Activated effector memory CD4-positive, alpha-beta T cell treated with Interleukin-2 at 50 U/mL for 16 hours (primary cell): ENCODE results near the gene PLCH2.

ENCODE experiments used
- DNase-seq: peaks from one replicate; pipeline ENCODE4 v3.0.0-alpha.2; 2020

The PLCH2 gene

DNA sequence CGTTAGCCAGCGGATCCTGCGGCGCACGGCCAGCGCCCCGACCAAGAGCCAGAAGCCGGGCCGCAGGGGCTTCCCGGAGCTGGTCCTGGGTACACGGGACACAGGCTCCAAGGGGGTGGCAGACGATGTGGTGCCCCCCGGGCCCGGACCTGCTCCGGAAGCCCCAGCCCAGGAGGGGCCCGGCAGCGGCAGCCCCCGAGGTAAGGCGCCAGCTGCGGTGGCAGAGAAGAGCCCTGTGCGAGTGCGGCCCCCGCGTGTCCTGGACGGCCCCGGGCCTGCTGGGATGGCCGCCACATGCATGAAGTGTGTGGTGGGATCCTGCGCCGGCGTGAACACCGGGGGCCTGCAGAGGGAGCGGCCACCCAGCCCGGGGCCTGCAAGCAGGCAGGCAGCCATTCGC lies 26.1 kb downstream of the PLCH2 start:
- DNase-seq = no peak

DNA sequence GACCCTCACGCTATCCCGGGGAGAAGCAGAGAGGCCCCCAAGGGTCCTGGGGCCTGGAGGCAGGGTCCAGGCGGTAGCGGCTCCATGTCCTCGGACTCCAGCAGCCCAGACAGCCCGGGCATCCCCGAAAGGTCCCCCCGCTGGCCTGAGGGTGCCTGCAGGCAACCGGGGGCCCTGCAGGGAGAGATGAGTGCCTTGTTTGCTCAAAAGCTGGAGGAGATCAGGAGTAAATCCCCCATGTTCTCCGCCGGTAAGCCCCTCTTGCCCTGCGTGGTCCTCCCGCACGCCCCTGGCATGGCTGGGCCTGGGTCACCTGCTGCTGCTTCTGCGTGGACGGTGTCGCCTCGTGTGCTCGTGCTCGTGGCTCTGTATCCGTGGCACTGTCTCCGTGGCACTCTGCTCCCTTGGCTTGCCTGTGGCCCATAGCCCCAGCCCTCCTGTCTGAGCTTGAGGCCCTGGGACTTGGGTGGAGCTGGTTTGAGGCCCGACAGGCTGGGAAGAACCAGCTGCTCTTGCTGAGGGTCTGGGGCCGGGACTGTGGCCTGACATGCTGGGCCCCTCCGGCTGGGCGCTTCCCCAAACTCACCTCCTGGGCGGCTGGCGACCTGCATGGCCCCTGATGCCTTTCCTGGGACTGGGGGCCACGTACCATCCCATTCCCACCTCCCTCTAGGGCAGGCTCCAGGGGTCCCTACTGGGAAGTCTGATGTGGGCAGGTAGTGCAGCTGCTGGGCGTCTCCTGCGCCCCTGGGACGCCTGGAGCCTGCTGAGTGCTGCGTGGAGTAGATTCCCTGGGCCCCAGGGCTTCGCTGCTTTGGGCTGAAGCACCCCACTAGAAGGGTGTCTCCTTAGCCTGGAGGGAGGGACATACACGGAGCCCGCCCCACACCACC lies 26.8 kb downstream of the PLCH2 start:
- no peak for DNase-seq

GRCh38 chr1:2503554-2504224 lies 27.6 kb downstream of the PLCH2 start:
- no peak for DNase-seq

GRCh38 chr1:2504225-2504948 lies 28.3 kb downstream of the PLCH2 start:
- no peak for DNase-seq

- DNase-seq = no peak
Observed at GRCh38 chr1:2504949-2505272, 28.8 kb downstream of the PLCH2 start.

DNA sequence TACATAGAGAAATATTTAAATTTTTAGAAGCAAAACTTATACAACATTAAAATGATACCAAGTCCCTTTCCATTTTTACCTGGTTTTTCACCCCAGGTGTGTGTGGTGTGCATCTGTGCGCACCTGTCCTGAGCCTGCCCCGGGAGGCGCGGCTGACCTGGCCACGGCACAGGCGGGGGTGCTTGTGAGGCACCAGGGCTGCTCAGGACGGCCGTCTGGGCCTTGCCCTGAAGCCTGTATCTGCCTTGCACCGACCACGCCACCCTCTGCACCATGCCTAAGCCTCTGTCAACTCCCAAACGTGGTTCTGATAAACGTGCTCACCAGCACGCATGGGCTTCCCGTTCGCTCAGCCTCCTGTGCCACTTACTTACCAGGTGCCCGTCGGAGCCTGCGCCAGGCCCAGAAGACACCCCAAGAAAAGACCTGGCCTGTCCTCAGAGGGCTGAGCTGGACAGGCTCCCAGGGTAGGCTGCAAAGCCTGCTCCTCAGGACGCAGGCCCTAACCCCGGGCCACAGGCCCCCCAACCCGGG lies 29.4 kb downstream of the PLCH2 start:
- no peak for DNase-seq

DNA sequence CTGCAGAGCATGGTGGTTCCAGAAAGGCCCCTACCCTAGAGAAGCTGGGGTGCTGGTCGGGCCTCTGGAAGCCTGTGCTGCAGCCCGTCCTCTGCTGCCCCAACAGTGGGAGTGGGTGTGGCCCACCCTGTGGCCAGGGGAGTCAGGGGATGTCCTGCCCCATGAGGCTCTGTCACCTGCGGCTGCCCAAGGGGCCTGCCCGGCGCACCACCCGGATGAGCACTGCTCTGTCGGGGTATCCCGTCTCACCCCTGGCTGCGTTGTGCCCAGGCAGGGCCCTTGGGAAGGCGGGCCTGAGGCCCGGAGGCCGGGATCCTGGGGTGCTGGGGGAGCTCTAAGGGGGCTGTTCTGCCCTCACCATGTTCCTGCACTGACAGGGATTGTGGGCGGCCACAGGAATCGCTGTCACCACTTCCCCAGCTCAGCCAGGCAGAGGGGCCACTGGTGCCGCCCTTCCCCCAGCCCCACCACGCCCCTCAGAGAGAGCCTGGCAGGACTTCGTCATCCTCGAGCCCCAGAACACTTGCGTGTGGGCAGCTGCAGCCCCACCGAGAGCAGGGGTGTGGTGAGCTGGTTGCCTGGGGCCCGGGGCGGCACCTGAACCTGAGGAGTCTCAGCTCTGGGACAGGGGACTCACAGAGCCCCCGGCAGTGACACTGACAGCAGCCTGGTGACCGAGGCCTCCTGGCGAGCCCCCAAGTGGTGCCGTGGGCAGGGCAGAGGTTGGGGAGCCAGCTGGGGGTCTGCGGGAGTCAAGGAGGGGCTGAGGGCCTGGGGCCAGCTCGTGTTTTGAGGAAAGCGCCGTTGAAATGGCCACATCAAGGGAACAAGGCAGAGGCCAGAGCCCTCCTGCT lies 30.1 kb downstream of the PLCH2 start:
- no peak for DNase-seq

- DNase-seq = no peak
Observed at GRCh38 chr1:2506901-2507565, 30.9 kb downstream of the PLCH2 start.

DNA sequence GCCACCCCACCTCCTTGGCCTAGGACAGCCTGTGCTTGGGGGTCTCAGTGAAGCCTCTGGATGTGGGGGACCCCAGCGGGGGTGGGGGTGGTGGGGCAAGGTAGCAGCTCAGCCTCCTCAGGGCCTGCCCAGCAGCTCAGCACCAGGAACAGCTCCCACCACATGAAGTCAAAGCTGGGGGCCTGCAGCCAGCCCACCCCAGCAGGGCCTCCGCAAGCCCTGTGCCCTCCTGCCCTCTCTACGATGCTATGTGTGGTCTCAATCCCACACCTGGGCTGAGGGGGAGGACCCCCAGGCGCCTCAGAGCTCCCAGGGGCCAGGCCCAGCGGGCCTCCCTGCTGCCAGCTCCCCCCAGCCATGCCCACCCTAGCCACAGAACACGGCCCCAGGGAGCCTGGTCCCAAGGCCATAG lies 31.7 kb downstream of the PLCH2 start:
- no peak for DNase-seq

DNA sequence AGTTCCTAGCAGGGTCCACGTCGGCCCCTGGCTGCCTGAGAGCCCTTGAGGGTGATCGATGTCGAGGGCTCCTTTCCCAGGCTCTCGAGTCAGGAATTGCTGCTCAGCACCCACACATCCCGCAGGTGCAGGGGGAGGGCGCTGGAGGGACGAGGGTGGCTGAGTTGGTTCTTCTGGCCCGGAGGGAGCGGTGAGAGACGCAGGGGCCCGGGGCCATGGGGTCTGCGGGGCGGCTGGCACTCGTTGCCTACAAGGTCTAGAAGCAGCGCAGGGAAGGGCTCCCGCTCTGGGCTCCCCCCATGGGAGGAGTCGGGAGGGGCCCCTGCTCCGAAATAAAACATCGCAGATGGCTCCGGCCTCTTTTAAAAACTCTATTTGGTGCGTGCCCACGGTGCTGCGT lies 32.1 kb downstream of the PLCH2 start:
- DNase-seq = no peak

DNA sequence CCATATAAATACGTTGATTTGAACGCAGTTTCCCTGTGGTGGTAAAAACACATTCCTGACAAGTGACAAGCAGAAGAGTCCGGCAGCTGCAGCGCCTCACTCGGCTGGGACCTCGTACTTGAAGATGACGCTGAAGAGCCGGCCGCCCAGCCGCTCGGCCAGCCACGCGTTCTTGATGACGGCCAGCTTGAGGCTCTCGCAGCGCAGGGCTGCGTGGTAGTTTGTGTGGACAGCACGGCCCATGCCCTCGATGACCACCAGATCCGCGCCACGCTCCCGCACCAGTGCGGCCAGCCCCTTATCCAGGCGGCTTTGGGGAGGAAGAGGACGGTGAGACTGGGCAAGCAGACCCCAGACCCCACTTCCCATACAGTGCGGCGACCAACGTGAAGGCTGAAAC lies 32.7 kb downstream of the PLCH2 start:
- no peak for DNase-seq

DNA sequence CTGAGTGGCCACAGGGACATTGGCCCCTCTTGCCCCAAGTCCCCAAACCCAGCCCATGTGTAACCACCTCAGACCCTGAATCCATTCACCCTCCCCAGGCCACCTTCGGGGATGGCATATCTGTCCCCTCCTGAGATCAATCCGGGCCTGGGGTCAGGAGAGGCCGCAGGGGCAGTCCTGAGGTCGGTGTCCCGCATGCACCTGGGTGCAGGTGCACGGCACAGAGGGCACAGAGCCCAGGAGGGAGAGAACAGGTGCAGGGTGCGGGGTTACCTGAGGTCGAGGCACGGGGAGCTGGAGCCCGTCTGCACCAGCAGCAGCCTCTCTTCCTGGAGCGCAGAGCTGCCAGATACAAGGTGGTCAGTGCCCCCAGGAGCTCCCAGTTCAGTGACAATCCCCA lies 33.5 kb downstream of the PLCH2 start:
- no peak for DNase-seq

DNA sequence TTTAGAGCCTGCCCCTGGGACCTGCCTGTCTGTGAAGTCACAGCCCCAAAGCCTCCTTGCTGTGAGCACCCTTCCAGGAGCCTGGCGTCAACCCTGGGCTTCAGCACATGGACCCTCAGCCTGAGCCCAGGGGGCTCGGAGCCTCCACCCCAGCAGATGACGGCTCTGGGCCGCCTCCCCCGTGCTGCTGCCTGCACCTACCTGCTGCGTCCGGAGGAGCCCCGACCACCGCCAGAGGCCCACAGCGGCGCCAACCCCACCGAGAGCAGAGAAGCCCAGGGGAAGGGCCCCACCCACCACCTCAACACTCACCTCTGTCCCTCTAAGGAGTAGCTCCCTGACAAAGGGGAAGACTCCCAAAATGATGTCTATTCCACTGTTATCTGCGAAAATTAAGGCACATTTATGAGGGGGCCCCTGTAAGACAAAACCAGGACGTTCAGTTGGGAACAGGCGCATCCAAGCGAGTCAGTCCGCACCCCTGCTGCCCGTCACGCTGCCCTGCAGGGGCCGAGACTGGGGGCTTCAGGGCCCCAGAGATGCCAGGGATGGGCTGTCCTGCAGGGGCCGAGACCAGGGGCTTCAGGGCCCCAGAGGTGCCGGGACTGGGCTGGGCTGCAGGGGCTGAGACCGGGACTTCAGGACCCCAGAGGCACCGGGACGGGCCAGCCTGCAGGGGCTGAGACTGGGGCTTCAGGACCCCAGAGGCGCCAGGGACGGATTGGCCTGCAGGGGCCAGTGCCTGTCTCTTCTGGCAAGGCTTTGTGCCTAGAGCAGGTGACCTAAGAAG lies 34.5 kb downstream of the PLCH2 start:
- no peak for DNase-seq

DNA sequence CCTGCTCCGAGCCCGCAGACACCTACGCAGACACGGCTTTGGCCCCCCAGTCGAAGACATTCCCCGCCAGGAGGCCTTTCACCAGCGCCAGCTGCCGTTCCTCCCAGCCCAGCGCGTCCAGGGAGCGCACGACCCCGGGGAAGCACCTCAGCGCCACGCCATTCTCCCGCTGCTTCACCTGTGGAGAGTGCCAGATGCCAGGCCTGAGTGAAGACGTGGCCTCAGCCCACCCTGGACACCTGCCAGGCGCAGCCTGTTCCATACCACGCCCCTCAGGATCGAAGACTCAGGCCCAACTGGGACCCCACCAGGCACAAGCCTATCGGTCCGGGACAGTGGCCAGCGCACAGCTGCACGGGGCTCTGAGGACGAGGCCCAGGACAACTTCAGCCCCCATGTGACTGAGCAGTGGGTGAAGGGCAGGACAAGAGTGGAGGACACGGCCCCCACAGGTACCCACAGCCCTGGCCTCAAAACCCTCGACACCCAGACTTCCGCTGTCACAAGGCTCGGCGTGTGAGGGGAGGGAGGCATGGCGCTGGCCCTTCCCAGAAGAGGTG lies 36.9 kb downstream of the PLCH2 start:
- no peak for DNase-seq

GRCh38 chr1:2513939-2514652 lies 38.0 kb downstream of the PLCH2 start:
- DNase-seq = no peak

- no peak for DNase-seq
Observed at GRCh38 chr1:2514863-2515762, 39.0 kb downstream of the PLCH2 start.

DNA sequence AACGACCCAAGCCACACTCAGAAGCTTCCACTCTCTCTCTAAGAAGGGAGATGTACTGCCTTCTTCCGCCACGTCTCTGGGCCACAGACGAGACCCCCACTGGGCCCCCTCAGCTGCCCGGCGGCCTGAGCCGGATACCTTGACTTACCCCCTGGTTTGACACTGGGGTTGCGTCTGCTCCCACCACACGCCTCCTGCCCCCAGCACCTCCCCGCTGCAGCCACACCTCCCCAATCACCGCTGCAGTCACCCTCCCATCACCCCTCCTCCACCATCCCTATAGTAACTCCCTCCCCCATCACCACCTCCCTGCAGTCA lies 39.6 kb downstream of the PLCH2 start:
- no peak for DNase-seq

DNA sequence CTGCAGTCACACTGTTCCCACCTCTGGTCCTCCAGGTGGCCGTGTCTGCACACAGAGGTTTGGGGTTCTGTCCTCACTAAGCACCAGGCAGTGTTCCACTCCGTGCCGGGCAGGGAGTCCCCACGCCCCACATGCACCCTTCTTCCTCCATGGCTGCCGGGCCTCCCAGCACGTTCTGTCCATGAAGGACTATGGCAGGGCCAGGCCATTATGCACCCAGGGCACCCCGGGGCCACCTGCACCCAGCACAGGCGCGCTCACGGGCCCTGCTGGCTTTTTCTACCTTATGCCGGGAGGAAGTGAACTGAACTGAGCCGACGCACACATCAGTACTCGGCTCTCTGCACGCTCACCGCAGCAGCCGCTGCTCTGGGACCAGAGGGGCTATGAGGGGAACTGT lies 40.0 kb downstream of the PLCH2 start:
- no peak for DNase-seq

DNA sequence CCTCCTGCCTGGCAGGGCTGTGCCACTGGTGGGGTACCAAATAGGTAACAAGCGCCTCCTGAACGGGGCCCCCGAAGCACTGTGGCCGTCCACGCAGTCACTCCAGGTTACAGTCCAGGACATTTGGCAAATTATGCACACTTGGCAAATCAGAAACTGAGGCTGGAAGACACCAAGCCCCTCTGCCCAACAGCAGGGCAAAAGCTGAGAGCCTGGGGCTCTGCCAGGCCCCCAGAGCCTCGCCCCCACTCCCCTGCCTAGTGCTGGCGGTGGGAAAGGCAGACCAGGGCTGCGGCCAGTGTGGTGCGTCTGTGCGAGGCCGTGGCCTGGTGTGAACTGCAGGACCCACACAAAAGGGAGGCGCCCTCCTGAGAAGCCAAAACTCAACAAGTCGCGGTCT lies 40.9 kb downstream of the PLCH2 start:
- no peak for DNase-seq
